Vagina (tissue), 2 donors: Measurements from ENCODE around the gene CCSER1.

Experiments
- POLR2A ChIP-seq, 2 donors: fragments of 450-650 bp; IDR thresholded peaks; one replicate each; pipeline ENCODE4 v1.6.1; 2017; ENCODE audit warnings: antibody characterized with exemption in 2 of 2, mild to moderate bottlenecking in 2 of 2, moderate library complexity in 2 of 2
- POLR2AphosphoS5 ChIP-seq, 2 donors: sonication (generic); formaldehyde crosslinking; IDR thresholded peaks; one replicate each; pipeline ENCODE4 v1.9.0; 2017; ENCODE audit warnings: antibody characterized with exemption in 2 of 2, mild to moderate bottlenecking in 2 of 2, low read depth in 1 of 2; ENCODE audit not compliant: insufficient read depth in 1 of 2
- TF ChIP-seq, protein P1 (sequence below), 3 experiments: fragments of 450-650 bp in 2 of 3; fragments of 200-600 bp in 1 of 3; sonication (generic) in 1 of 3; IDR thresholded peaks; one replicate each; pipeline ENCODE4 v1.5.1; 2017 to 2019; ENCODE audit warnings: antibody characterized with exemption in 3 of 3, mild to moderate bottlenecking in 2 of 3, moderate library complexity in 2 of 3

DNA sequence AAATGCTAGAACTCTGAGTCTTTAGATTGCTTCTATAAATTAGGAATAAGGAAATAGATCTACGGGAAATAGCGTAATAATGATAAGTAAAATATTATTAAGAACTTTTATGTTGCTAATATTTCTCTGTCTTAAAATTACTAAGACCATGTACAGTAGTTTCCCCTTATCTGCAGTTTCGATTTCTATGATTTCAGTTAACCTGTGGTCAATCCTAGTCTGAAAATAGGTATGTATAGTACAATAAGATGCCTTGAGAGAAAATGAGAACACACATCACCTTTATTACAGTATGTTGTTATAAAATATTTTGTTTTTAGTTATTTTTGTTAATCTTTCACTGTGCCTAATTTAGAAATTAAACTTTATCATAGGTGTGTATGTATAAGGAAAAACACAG, 92.6 kb downstream of the CCSER1 start:
- TF ChIP-seq, protein P1, sequence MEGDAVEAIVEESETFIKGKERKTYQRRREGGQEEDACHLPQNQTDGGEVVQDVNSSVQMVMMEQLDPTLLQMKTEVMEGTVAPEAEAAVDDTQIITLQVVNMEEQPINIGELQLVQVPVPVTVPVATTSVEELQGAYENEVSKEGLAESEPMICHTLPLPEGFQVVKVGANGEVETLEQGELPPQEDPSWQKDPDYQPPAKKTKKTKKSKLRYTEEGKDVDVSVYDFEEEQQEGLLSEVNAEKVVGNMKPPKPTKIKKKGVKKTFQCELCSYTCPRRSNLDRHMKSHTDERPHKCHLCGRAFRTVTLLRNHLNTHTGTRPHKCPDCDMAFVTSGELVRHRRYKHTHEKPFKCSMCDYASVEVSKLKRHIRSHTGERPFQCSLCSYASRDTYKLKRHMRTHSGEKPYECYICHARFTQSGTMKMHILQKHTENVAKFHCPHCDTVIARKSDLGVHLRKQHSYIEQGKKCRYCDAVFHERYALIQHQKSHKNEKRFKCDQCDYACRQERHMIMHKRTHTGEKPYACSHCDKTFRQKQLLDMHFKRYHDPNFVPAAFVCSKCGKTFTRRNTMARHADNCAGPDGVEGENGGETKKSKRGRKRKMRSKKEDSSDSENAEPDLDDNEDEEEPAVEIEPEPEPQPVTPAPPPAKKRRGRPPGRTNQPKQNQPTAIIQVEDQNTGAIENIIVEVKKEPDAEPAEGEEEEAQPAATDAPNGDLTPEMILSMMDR (IDR thresholded peaks at IDR 0.05) = no peak
- TF ChIP-seq POLR2AphosphoS5 (IDR thresholded peaks at IDR 0.05; ENCODE audit: insufficient read depth in 1 of 2, low read depth in 1 of 2) = no peak
- TF ChIP-seq POLR2A (IDR thresholded peaks at IDR 0.05) = no peak
